ENCODE data around the gene SLX4IP.

- TF ChIP-seq CTCF (conservative IDR thresholded peaks at IDR 0.05 in 1 of 2, IDR thresholded peaks at IDR 0.05 in 1 of 2; ENCODE audit: low read depth in 1 of 2, low read length in 2 of 2), result no peak
- TF ChIP-seq EZH2 (IDR thresholded peaks at IDR 0.05; ENCODE audit: low read length, missing control alignments), result no peak
Measured at GRCh38 chr20:10646886-10647420, 211.8 kb downstream of the SLX4IP start.
